WERI-Rb-1 (cell line): ENCODE measurements around the gene NLRP6.

ENCODE experiments used
- DNase-seq: peaks from one replicate; pipeline ENCODE4 v3.0.0-alpha.2; 2020
- H3K27ac ChIP-seq: fragments of 250-450 bp; sonication (Bioruptor Pico); 2 replicates; pipeline ENCODE4 v1.5.1; 2020; ENCODE audit warnings: mild to moderate bottlenecking, moderate library complexity
- H3K27me3 ChIP-seq: fragments of 250-450 bp; sonication (Bioruptor Pico); 2 replicates; pipeline ENCODE4 v1.5.1; 2021; ENCODE audit warnings: mild to moderate bottlenecking, low read depth, moderate library complexity; ENCODE audit not compliant: insufficient read depth, severe bottlenecking
- H3K36me3 ChIP-seq: fragments of 250-450 bp; sonication (Bioruptor Pico); 2 replicates; pipeline ENCODE4 v1.5.1; 2020; ENCODE audit warnings: mild to moderate bottlenecking, moderate library complexity
- H3K4me3 ChIP-seq: 2 replicates; pipeline ENCODE4 v1.5.1; 2011; ENCODE audit warnings: low read depth, mild to moderate bottlenecking, control low read depth, low read length
- H3K9me3 ChIP-seq: fragments of 250-450 bp; sonication (Bioruptor Pico); 2 replicates; pipeline ENCODE4 v1.5.1; 2021; ENCODE audit warnings: mild to moderate bottlenecking, moderate library complexity; ENCODE audit not compliant: severe bottlenecking
- CTCF ChIP-seq: IDR thresholded peaks from 2 replicates; pipeline ENCODE4 v1.5.1; 2011; ENCODE audit warnings: low read depth, mild to moderate bottlenecking, control low read depth, inconsistent platforms, low read length

NLRP6 gene

GRCh38 chr11:299081-299891 is 21.1 kb downstream of the NLRP6 start, which contains the start of gene IFITM5:
IFITM5 (minus strand) TSS chr11:299526; CDS start chr11:299490, 36 bp downstream.
- Histone ChIP-seq H3K27me3 (no peaks in the 10 kb centered on the region), H3K27ac (no peak within 1 kb of the TSS), H3K4me3 (no peak within 1 kb of the TSS), H3K9me3 (no peaks in the 10 kb centered on the region), H3K36me3 (no peaks in the 10 kb centered on the region)
- TF ChIP-seq CTCF: no peak
- DNase-seq: no peak

GRCh38 chr11:299951-300735 is 21.9 kb downstream of the NLRP6 start:
- H3K27ac ChIP-seq: no peak overlapping the region
- H3K9me3 ChIP-seq: no peaks in the 10 kb centered on the region
- H3K27me3 ChIP-seq: no peaks in the 10 kb centered on the region
- no peaks in the 10 kb centered on the region for H3K36me3 ChIP-seq
- TF ChIP-seq CTCF: 0 out of 2 replicates have a peak, but pooled peaks have one; percentile 11
- H3K4me3 ChIP-seq: no peak overlapping the region
- DNase-seq: no peak

GRCh38 chr11:303363-303762 is 25.2 kb downstream of the NLRP6 start:
- H3K27me3 ChIP-seq: no peaks in the 10 kb centered on the region
- no peak overlapping the region for H3K4me3 ChIP-seq
- no peak for TF ChIP-seq CTCF
- no peaks in the 10 kb centered on the region for H3K36me3 ChIP-seq
- H3K9me3 ChIP-seq: no peaks in the 10 kb centered on the region
- no peak overlapping the region for H3K27ac ChIP-seq
- DNase-seq: no peak

- Histone ChIP-seq H3K9me3 (no peaks in the 10 kb centered on the region), H3K27ac (no peak overlapping the region), H3K36me3 (no peaks in the 10 kb centered on the region), H3K4me3 (no peak overlapping the region), H3K27me3 (no peaks in the 10 kb centered on the region)
- no peak for DNase-seq
- TF ChIP-seq CTCF: no peak
Observed at GRCh38 chr11:304061-304506, 25.9 kb downstream of the NLRP6 start.

GRCh38 chr11:304915-305843 is 27.0 kb downstream of the NLRP6 start:
- Histone ChIP-seq H3K27ac (no peak overlapping the region), H3K27me3 (no peaks in the 10 kb centered on the region), H3K4me3 (no peak overlapping the region), H3K9me3 (no peaks in the 10 kb centered on the region), H3K36me3 (no peaks in the 10 kb centered on the region)
- DNase-seq: no peak
- TF ChIP-seq CTCF: peak; percentile 53; the same call in 1 of the 2 replicates
